ENCODE data around the gene C9.

- TF ChIP-seq CHD2 (IDR thresholded peaks at IDR 0.05; ENCODE audit: low read length, partially characterized antibody) (no peak), RAD21 (conservative IDR thresholded peaks at IDR 0.05 in 1 of 2, IDR thresholded peaks at IDR 0.05 in 1 of 2) (no peak), PBX3 (IDR thresholded peaks at IDR 0.05) (no peak)
These were observed 13.3 kb upstream of the C9 start for GRCh38 chr5:39377613-39378012.

Measured in A549 (cell line).